Sigmoid colon (tissue), 7 donors: Measurements from ENCODE around the gene FLT1. TPM values are rescaled to one million over a fixed set of nuclear protein-coding genes. Genes with fewer than 3 reads are reported as not detected.

Experiments used
- DNase-seq: peaks from one replicate; pipeline ENCODE4 v3.0.0-alpha.2; 2019
- H3K27ac ChIP-seq, 4 donors: fragments of 200-600 bp; sonication (generic); one replicate each; pipeline ENCODE4 v1.5.1; 2016 to 2019; ENCODE audit warnings: mild to moderate bottlenecking in 1 of 4
- H3K27me3 ChIP-seq, 3 donors: fragments of 200-600 bp; sonication (generic); one replicate each; pipeline ENCODE4 v1.5.1; 2019; ENCODE audit warnings: mild to moderate bottlenecking in 1 of 3
- H3K36me3 ChIP-seq, 4 donors: fragments of 200-600 bp; sonication (generic); one replicate each; pipeline ENCODE4 v1.5.1; 2016 to 2019
- H3K4me1 ChIP-seq, 4 donors: fragments of 200-600 bp; sonication (generic); one replicate each; pipeline ENCODE4 v1.5.1; 2017 to 2019
- H3K4me3 ChIP-seq, 4 donors: fragments of 200-600 bp; sonication (generic); one replicate each; pipeline ENCODE4 v1.5.1; 2017 to 2019; ENCODE audit warnings: mild to moderate bottlenecking in 2 of 4, moderate library complexity in 1 of 4
- H3K9me3 ChIP-seq, 4 donors: fragments of 200-600 bp in 3 of 4; sonication (generic) in 3 of 4; one replicate each; pipeline versions ENCODE4 v1.5.1 to v1.6.1; 2013 to 2019
- CTCF ChIP-seq, 4 experiments: fragments of 450-650 bp in 3 of 4; fragments of 200-600 bp in 1 of 4; IDR thresholded peaks; one replicate each; pipeline ENCODE4 v1.5.1; 2016 to 2019; ENCODE audit warnings: antibody characterized with exemption in 4 of 4, mild to moderate bottlenecking in 3 of 4, moderate library complexity in 2 of 4
- EP300 ChIP-seq, 4 donors: sonication (generic); formaldehyde crosslinking; IDR thresholded peaks; one replicate each; pipeline ENCODE4 v1.6.1; 2017; ENCODE audit warnings: antibody characterized with exemption in 4 of 4
- POLR2A ChIP-seq, 2 donors: fragments of 450-650 bp; IDR thresholded peaks; one replicate each; pipeline ENCODE4 v1.6.1; 2016; ENCODE audit warnings: antibody characterized with exemption in 2 of 2, mild to moderate bottlenecking in 2 of 2, moderate library complexity in 2 of 2
- POLR2AphosphoS5 ChIP-seq, 4 donors: sonication (generic); formaldehyde crosslinking; IDR thresholded peaks; one replicate each; pipeline ENCODE4 v1.6.1; 2017; ENCODE audit warnings: antibody characterized with exemption in 4 of 4
- WGBS, 2 donors: extraction: QIAGEN DNeasy Blood & Tissue Kit; methylation state at CpG; one replicate each; pipeline ENCODE4 v1.1.7; 2013; 5-methylcytosine and 5-hydroxymethylcytosine counted together
- intact Hi-C: fragments of 100-400 bp; cut with DNase I; formaldehyde crosslinking; loops from one replicate; pipeline ENCODE4 v1.15.1; 2023
- polyA plus RNA-seq, 3 donors: library from polyadenylated mRNA; stranded (reverse); fragments of 200-250 nt; gene quantifications; one replicate each; pipeline ENCODE4 v1.2.3, GENCODE V29; 2013
- total RNA-seq, 4 donors: library from RNA; depleted of rRNA; stranded (reverse); fragments of >200 nt; gene quantifications; one replicate each; pipeline ENCODE4 v1.1.0, GENCODE V29; 2016
- donor health status: healthy with polysubstance abuse.
- donor health status: Bipolar disorder and iron deficiency.
- donor health status: healthy.

Gene FLT1
- total and polyA plus RNA-seq, 7 donors, result under 0.01 to 18.3 (median 5.7) TPM

GRCh38 chr13:28489524-28489931 lies 5.4 kb downstream of the FLT1 start:
- Histone ChIP-seq H3K27me3 (peaks cover 24 to 62% (median 37%) of the 10 kb centered on the region in 3 donors), H3K4me3 (no peak overlapping the region), H3K4me1 (peaks cover 0 to 14% (median 11%) of the 10 kb centered on the region in 4 donors), H3K27ac (no peak overlapping the region), H3K9me3 (no peaks in the 10 kb centered on the region), H3K36me3 (no peaks in the 10 kb centered on the region)
- TF ChIP-seq CTCF (IDR thresholded peaks at IDR 0.05) (no peak), POLR2A (IDR thresholded peaks at IDR 0.05) (no peak), EP300 (IDR thresholded peaks at IDR 0.05) (no peak), POLR2AphosphoS5 (IDR thresholded peaks at IDR 0.05) (no peak)
- no peak for DNase-seq
- intact Hi-C loops, result no loop called here
- 38 to 45% methylated on average over 5 of the region's 5 CpGs for WGBS, 2 donors

GRCh38 chr13:28488376-28489005 lies 6.4 kb downstream of the FLT1 start:
- Histone ChIP-seq H3K4me3 (no peak overlapping the region), H3K4me1 (peaks cover 0 to 4% (median under 1%) of the 10 kb centered on the region in 4 donors), H3K27me3 (peaks cover 13 to 52% (median 26%) of the 10 kb centered on the region in 3 donors), H3K9me3 (no peaks in the 10 kb centered on the region), H3K27ac (no peak overlapping the region), H3K36me3 (no peaks in the 10 kb centered on the region)
- intact Hi-C loops, result no loop called here
- WGBS, 2 donors, result 67 to 75% methylated on average over 9 of the region's 9 CpGs
- no peak for TF ChIP-seq POLR2AphosphoS5 (IDR thresholded peaks at IDR 0.05)
- TF ChIP-seq EP300 (IDR thresholded peaks at IDR 0.05), result no peak
- no peak for TF ChIP-seq POLR2A (IDR thresholded peaks at IDR 0.05)
- no peak for TF ChIP-seq CTCF (IDR thresholded peaks at IDR 0.05)
- no peak for DNase-seq

- WGBS, 2 donors, result 79 to 83% methylated on average over 10 of the region's 10 CpGs
- TF ChIP-seq POLR2A (IDR thresholded peaks at IDR 0.05) (no peak), POLR2AphosphoS5 (IDR thresholded peaks at IDR 0.05) (no peak), EP300 (IDR thresholded peaks at IDR 0.05) (no peak), CTCF (IDR thresholded peaks at IDR 0.05) (no peak)
- intact Hi-C loops, result no loop called here
- Histone ChIP-seq H3K27me3 (peaks cover 0 to 31% (median 5%) of the 10 kb centered on the region in 3 donors), H3K4me3 (no peak overlapping the region), H3K36me3 (no peaks in the 10 kb centered on the region), H3K9me3 (no peaks in the 10 kb centered on the region), H3K4me1 (no peaks in the 10 kb centered on the region), H3K27ac (no peak overlapping the region)
- no peak for DNase-seq
Measured at GRCh38 chr13:28485996-28486543, 8.9 kb downstream of the FLT1 start.

GRCh38 chr13:28485551-28485950 lies 9.4 kb downstream of the FLT1 start:
- no peaks in the 10 kb centered on the region for H3K9me3 ChIP-seq
- no peaks in the 10 kb centered on the region for H3K36me3 ChIP-seq
- intact Hi-C loops, result no loop called here
- no peak overlapping the region for H3K4me3 ChIP-seq
- peaks cover 0 to 26% (median 0%) of the 10 kb centered on the region in 3 donors for H3K27me3 ChIP-seq
- TF ChIP-seq EP300 (IDR thresholded peaks at IDR 0.05), result no peak
- H3K27ac ChIP-seq, result no peak overlapping the region
- WGBS, 2 donors, result 93 to 94% methylated on average over 7 of the region's 7 CpGs
- H3K4me1 ChIP-seq, result no peaks in the 10 kb centered on the region
- DNase-seq, result no peak

GRCh38 chr13:28485097-28485496 lies 9.8 kb downstream of the FLT1 start:
- DNase-seq, result no peak
- H3K9me3 ChIP-seq, result no peaks in the 10 kb centered on the region
- no peaks in the 10 kb centered on the region for H3K4me1 ChIP-seq
- intact Hi-C loops, result no loop called here
- H3K27ac ChIP-seq, result no peak overlapping the region
- WGBS, 2 donors, result 88 to 93% methylated on average over 1 of the region's 1 CpG
- H3K36me3 ChIP-seq, result no peaks in the 10 kb centered on the region
- TF ChIP-seq EP300 (IDR thresholded peaks at IDR 0.05) (no peak), POLR2A (IDR thresholded peaks at IDR 0.05) (no peak), CTCF (IDR thresholded peaks at IDR 0.05) (no peak), POLR2AphosphoS5 (IDR thresholded peaks at IDR 0.05) (no peak)
- peaks cover 0 to 22% (median 0%) of the 10 kb centered on the region in 3 donors for H3K27me3 ChIP-seq
- H3K4me3 ChIP-seq, result no peak overlapping the region
